Stomach (tissue), 9 donors: ENCODE measurements around the gene PRM3. TPM values are rescaled to one million over a fixed set of nuclear protein-coding genes. Genes with fewer than 3 reads are reported as not detected.

Experiments
- DNase-seq, 2 donors: peaks; one replicate each; pipeline versions ENCODE4 v3.0.0 to v3.0.0-alpha.2; 2013 to 2019
- H3K27ac ChIP-seq, 5 donors: fragments of 200-600 bp in 4 of 5; sonication (generic) in 4 of 5; one replicate each; pipeline ENCODE4 v1.5.1; 2013 to 2019; ENCODE audit warnings: mild to moderate bottlenecking in 1 of 5, moderate library complexity in 1 of 5
- H3K27me3 ChIP-seq, 3 donors: fragments of 200-600 bp; sonication (generic); one replicate each; pipeline ENCODE4 v1.5.1; 2017 to 2019; ENCODE audit warnings: mixed run types in 1 of 3
- H3K36me3 ChIP-seq, 4 donors: fragments of 200-600 bp; sonication (generic); 1 replicate in 3 of 4; 2 replicates in 1 of 4; pipeline ENCODE4 v1.5.1; 2016 to 2019
- H3K4me1 ChIP-seq, 4 donors: fragments of 200-600 bp; sonication (generic); one replicate each; pipeline ENCODE4 v1.5.1; 2016 to 2019
- H3K4me3 ChIP-seq, 4 donors: fragments of 200-600 bp; sonication (generic) in 3 of 4; one replicate each; pipeline ENCODE4 v1.5.1; 2016 to 2019; ENCODE audit warnings: mild to moderate bottlenecking in 1 of 4
- H3K9me3 ChIP-seq, 4 donors: fragments of 200-600 bp; sonication (generic); one replicate each; pipeline ENCODE4 v1.5.1; 2016 to 2019
- EP300 ChIP-seq: sonication (generic); formaldehyde crosslinking; IDR thresholded peaks from one replicate; pipeline ENCODE4 v1.6.1; 2017; ENCODE audit warnings: antibody characterized with exemption
- POLR2A ChIP-seq, 4 donors: fragments of 450-650 bp; IDR thresholded peaks; one replicate each; pipeline ENCODE4 v1.6.1; 2016; ENCODE audit warnings: antibody characterized with exemption in 4 of 4, control low read depth in 2 of 4, mild to moderate bottlenecking in 1 of 4, moderate library complexity in 1 of 4
- POLR2AphosphoS5 ChIP-seq, 3 donors: sonication (generic); formaldehyde crosslinking; IDR thresholded peaks; one replicate each; pipeline ENCODE4 v1.6.1; 2016; ENCODE audit warnings: antibody characterized with exemption in 3 of 3
- WGBS, 5 donors: extraction: QIAGEN DNeasy Blood & Tissue Kit in 3 of 5; methylation state at CpG; one replicate each; pipeline versions ENCODE4 v1.1.5 to v1.1.7; 2013 to 2018; 5-methylcytosine and 5-hydroxymethylcytosine counted together
- intact Hi-C: fragments of 100-400 bp; cut with DNase I; formaldehyde crosslinking; loops from one replicate; pipeline ENCODE4 v1.15.1; 2023; ENCODE audit warnings: low total_unique reads
- polyA plus RNA-seq, 3 donors: library from polyadenylated mRNA; stranded (reverse); fragments of 200-250 nt; gene quantifications; one replicate each; pipeline ENCODE4 v1.2.3, GENCODE V29; 2013
- total RNA-seq, 5 donors: library from RNA; depleted of rRNA; stranded (reverse); fragments of >200 nt; gene quantifications; one replicate each; pipeline versions ENCODE4 v1.1.0 to v1.2.3, GENCODE V29; 2014 to 2016
- TF ChIP-seq, protein P1 (sequence below), 7 experiments: fragments of 450-650 bp in 4 of 7; fragments of 200-600 bp in 3 of 7; sonication (generic) in 3 of 7; IDR thresholded peaks; one replicate each; pipeline ENCODE4 v1.5.1; 2016 to 2019; ENCODE audit warnings: antibody characterized with exemption in 7 of 7, control low read depth in 2 of 7, mild to moderate bottlenecking in 1 of 7
- donor health status: healthy with polysubstance abuse.
- donor health status: Bipolar disorder and iron deficiency.
- donor health status: healthy.

Gene PRM3
- total and polyA plus RNA-seq, 8 donors = not detected

DNA sequence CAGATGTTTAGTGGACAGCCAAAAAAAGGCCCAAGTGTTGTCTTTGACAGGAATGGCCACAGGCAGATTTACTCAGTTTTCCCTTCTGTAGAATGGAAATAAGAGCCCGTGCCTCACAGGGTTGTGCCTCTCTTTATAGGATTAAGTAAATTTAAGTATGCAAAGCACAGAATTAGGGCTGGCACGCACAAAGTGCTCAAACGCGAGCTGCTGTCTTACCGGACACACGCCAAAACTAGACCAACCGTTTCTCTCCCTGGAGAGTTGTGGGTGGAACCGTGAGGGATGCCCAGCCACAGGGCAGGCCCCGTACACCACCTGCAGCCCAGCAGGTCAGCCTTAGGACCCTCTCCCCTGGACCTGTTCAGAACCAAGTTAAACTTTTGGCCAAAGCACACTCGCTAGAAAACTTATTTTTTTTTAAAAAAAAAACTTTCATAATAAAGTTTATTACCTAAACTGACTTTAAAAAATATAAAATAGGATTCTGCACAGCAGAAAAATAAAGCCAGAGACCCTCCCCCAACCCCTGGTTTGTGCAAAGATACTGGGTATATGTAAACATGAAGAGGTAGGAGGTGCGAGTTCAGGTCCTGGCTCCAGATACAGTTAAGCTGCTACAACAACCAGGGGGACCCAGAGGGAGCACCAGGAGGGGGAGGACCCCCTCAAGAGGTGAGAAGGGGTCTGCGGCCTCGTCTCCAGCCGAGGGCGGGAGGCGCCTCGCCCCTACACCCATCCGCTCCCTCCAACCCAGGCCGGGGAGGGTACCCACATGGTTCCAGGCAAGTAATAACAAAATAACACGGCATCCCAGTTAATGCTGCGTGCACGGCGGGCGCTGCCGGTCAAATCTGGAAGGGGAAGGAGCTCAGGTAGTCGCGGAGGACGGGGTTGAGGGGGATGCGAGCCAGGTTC, 19.2 kb downstream of the PRM3 start:
- Histone ChIP-seq H3K27ac (peak overlapping the region; percentile 92 to 99 (median 98)), H3K9me3 (no peaks in the 10 kb centered on the region), H3K4me3 (peak overlapping the region; percentile 61 to 89 (median 75)), H3K4me1 (peaks cover 29 to 55% (median 44%) of the 10 kb centered on the region in 4 donors), H3K36me3 (peaks cover 0 to 24% (median 0%) of the 10 kb centered on the region in 4 donors), H3K27me3 (no peaks in the 10 kb centered on the region)
- no peak for DNase-seq
- 46 to 59% (median 53%) methylated on average over 28 to 29 of the region's 29 CpGs for WGBS, 5 donors
- TF ChIP-seq, protein P1, sequence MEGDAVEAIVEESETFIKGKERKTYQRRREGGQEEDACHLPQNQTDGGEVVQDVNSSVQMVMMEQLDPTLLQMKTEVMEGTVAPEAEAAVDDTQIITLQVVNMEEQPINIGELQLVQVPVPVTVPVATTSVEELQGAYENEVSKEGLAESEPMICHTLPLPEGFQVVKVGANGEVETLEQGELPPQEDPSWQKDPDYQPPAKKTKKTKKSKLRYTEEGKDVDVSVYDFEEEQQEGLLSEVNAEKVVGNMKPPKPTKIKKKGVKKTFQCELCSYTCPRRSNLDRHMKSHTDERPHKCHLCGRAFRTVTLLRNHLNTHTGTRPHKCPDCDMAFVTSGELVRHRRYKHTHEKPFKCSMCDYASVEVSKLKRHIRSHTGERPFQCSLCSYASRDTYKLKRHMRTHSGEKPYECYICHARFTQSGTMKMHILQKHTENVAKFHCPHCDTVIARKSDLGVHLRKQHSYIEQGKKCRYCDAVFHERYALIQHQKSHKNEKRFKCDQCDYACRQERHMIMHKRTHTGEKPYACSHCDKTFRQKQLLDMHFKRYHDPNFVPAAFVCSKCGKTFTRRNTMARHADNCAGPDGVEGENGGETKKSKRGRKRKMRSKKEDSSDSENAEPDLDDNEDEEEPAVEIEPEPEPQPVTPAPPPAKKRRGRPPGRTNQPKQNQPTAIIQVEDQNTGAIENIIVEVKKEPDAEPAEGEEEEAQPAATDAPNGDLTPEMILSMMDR (IDR thresholded peaks at IDR 0.05) = peak in 1 of 7 experiments; percentile 13
- no peak for TF ChIP-seq POLR2A (IDR thresholded peaks at IDR 0.05)
- intact Hi-C loops = loop anchor here (10.0 kb wide), 1 partner anchor 129 kb away; no protein-coding TSS in a partner anchor

DNA sequence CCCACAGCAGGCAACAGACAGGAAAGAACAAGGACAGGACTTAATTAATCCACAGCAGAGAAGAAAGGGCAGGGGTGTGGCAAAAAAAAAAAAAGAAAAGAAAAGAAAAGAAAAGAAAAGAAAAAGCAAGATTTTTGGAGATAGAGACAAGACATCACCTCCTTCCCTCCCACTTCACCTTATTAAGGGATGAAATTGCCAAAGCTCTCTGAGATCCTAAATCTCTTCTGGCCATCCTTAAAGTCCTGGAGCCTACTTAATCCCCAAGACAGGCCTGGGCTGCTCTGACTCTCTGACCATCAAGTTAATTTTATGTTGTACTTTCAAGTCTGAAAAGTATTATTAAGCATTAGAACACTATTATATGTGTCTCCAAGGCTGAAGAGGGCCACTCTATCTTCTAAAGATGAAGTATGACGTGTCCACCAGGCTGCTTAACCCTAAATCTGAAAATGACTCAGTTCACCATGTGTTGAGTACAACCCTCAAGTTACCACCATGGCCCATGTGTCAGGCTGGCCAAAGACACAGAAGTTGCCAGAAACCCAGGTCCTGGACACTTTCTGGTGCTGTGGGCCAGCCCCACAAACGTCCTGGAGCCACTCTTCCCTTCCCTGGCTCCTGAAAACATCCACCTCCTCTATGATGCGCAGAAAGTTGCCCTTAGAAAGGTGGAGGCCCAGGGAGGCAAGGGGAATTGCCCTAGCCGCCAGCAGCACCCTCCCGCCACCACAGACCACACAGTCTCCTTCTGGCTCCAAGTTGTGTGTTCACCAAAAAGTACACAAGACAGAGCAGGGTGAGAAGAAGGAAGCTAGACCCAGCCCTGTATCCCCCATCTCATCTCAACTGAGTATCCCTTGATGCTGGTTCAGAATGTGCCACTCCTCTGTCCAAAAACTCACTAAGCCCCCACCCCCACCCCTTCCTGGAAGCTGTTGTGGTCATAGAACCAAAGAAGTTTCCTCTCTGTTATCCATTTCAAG, 20.1 kb downstream of the PRM3 start:
- Histone ChIP-seq H3K9me3 (no peaks in the 10 kb centered on the region), H3K4me3 (peak overlapping the region; percentile 61 to 89 (median 75)), H3K27me3 (no peaks in the 10 kb centered on the region), H3K27ac (peak overlapping the region; percentile 13 to 99 (median 59)), H3K36me3 (peaks cover 0 to 24% (median 0%) of the 10 kb centered on the region in 4 donors), H3K4me1 (peaks cover 23 to 45% (median 39%) of the 10 kb centered on the region in 4 donors)
- WGBS, 5 donors = 65 to 90% (median 77%) methylated on average over 5 of the region's 5 CpGs
- TF ChIP-seq POLR2A (IDR thresholded peaks at IDR 0.05) (no peak), POLR2AphosphoS5 (IDR thresholded peaks at IDR 0.05) (no peak), EP300 (no peak)
- TF ChIP-seq, protein P1 (IDR thresholded peaks at IDR 0.05) = no peak
- DNase-seq = no peak
- intact Hi-C loops = loop anchor here (10.0 kb wide), 1 partner anchor 129 kb away; no protein-coding TSS in a partner anchor

DNA sequence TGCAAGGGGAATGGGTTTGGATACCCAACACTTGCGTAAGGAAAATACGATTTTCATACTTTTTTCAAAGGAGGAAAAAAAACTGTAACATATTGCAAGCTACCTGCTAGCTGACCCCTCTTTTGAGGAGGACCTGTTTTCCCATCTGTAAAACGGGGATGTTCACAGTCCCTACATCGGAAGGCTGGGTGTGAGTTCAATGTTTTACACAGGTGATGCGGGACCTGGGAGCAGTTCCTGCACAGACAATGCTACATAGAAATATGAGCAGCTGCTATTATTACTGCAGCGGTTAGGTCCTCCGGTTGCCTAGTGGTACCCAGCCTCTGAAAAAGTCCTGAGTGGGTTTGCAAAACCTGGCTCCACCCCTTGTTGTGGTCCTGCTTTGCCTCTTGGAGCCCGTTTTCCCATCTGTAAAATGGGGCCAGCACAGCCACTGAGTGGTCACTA, 20.9 kb downstream of the PRM3 start:
- intact Hi-C loops = loop anchor here (10.0 kb wide), 1 partner anchor 128 kb away; no protein-coding TSS in a partner anchor
- Histone ChIP-seq H3K27me3 (no peaks in the 10 kb centered on the region), H3K4me3 (peak overlapping the region in 2 of 4 donors; percentile 67 to 89), H3K27ac (peak overlapping the region in 4 of 5 donors; percentile 13 to 99 (median 44)), H3K4me1 (peaks cover 23 to 41% (median 36%) of the 10 kb centered on the region in 4 donors), H3K36me3 (peaks cover 0 to 24% (median 0%) of the 10 kb centered on the region in 4 donors), H3K9me3 (no peaks in the 10 kb centered on the region)
- WGBS, 5 donors = 87 to 90% (median 88%) methylated on average over 8 of the region's 8 CpGs
- TF ChIP-seq POLR2AphosphoS5 (IDR thresholded peaks at IDR 0.05) = no peak
- no peak for TF ChIP-seq EP300
- TF ChIP-seq, protein P1 (IDR thresholded peaks at IDR 0.05) = no peak
- TF ChIP-seq POLR2A (IDR thresholded peaks at IDR 0.05) = no peak
- DNase-seq = no peak
